Upper lobe of left lung (tissue), 6 donors: Measurements from ENCODE around the gene C17orf114.
"Not testable (repeated sequence)": the region's sequence is repeated elsewhere in the genome, so short reads cannot be mapped to it uniquely, and the experiment has no call there.

Source experiments
- ATAC-seq, 2 donors: fragments of 200-7000 bp; cut with Tn5 transposase; one replicate each; pipeline ENCODE4 v1.9.1; 2022; ENCODE audit warnings: mild to moderate bottlenecking in 2 of 2, moderate library complexity in 2 of 2; ENCODE audit not compliant: low FRiP score in 2 of 2
- DNase-seq, 2 donors: peaks; one replicate each; pipeline ENCODE4 v3.0.0-alpha.2; 2019 to 2020
- H3K27ac ChIP-seq, 4 donors: fragments of 200-600 bp; sonication (generic); one replicate each; pipeline ENCODE4 v1.5.1; 2016 to 2019
- H3K27me3 ChIP-seq, 4 donors: fragments of 200-600 bp; sonication (generic); one replicate each; pipeline ENCODE4 v1.5.1; 2017 to 2019
- H3K36me3 ChIP-seq, 4 donors: fragments of 200-600 bp; sonication (generic); one replicate each; pipeline ENCODE4 v1.5.1; 2016 to 2019
- H3K4me1 ChIP-seq, 4 donors: fragments of 200-600 bp; sonication (generic); one replicate each; pipeline ENCODE4 v1.5.1; 2018 to 2019
- H3K4me3 ChIP-seq, 4 donors: fragments of 200-600 bp; sonication (generic); one replicate each; pipeline ENCODE4 v1.5.1; 2017 to 2019; ENCODE audit warnings: mild to moderate bottlenecking in 2 of 4, moderate library complexity in 1 of 4
- H3K9me3 ChIP-seq, 4 donors: fragments of 200-600 bp; sonication (generic); one replicate each; pipeline ENCODE4 v1.5.1; 2018 to 2019
- CTCF ChIP-seq, 6 experiments: fragments of 450-650 bp in 4 of 6; fragments of 200-600 bp in 2 of 6; sonication (generic) in 2 of 6; IDR thresholded peaks; one replicate each; pipeline ENCODE4 v1.5.1; 2016 to 2019; ENCODE audit warnings: antibody characterized with exemption in 6 of 6
- EP300 ChIP-seq, 4 donors: sonication (generic); formaldehyde crosslinking; IDR thresholded peaks; one replicate each; pipeline ENCODE4 v1.5.1; 2017; ENCODE audit warnings: antibody characterized with exemption in 4 of 4, control low read depth in 2 of 4
- POLR2A ChIP-seq, 4 donors: fragments of 450-650 bp; IDR thresholded peaks; one replicate each; pipeline ENCODE4 v1.5.1; 2016 to 2017; ENCODE audit warnings: antibody characterized with exemption in 4 of 4, mild to moderate bottlenecking in 2 of 4
- POLR2AphosphoS5 ChIP-seq, 2 donors: sonication (generic); formaldehyde crosslinking; IDR thresholded peaks; one replicate each; pipeline ENCODE4 v1.5.1; 2017; ENCODE audit warnings: antibody characterized with exemption in 2 of 2
- WGBS, 2 donors: methylation state at CpG; one replicate each; pipeline ENCODE4 v1.1.5; 2017 to 2018; 5-methylcytosine and 5-hydroxymethylcytosine counted together
- donor health status: DM: no; HTN: no; CAD: no; lungs with moderate emphysema.
- donor health status: DM: no; HTN: yes; CAD: no; lungs with severe emphysema.

The C17orf114 gene

GRCh38 chr17:4836221-4836620 lies 34.1 kb upstream of the C17orf114 start:
- H3K4me3 ChIP-seq: no peak overlapping the region
- no peaks in the 10 kb centered on the region for H3K9me3 ChIP-seq
- peak overlapping the region in 2 of 4 donors; percentile 13 to 97 for H3K27ac ChIP-seq
- ATAC-seq: no peak
- peaks cover 35 to 75% (median 55%) of the 10 kb centered on the region in 4 donors for H3K4me1 ChIP-seq
- peaks cover 0 to 7% (median 0%) of the 10 kb centered on the region in 4 donors for H3K36me3 ChIP-seq
- no peak for DNase-seq
- H3K27me3 ChIP-seq: no peaks in the 10 kb centered on the region
- 66 to 77% methylated on average over 4 of the region's 4 CpGs for WGBS, 2 donors
- TF ChIP-seq CTCF (IDR thresholded peaks at IDR 0.05) (no peak), EP300 (IDR thresholded peaks at IDR 0.05) (no peak), POLR2A (IDR thresholded peaks at IDR 0.05) (no peak), POLR2AphosphoS5 (IDR thresholded peaks at IDR 0.05) (no peak)

- WGBS, 2 donors: 53 to 59% methylated on average over 4 of the region's 4 CpGs
- Histone ChIP-seq H3K27ac (peak overlapping the region; percentile 22 to 97 (median 88)), H3K36me3 (peaks cover 0 to 7% (median 0%) of the 10 kb centered on the region in 4 donors), H3K9me3 (no peaks in the 10 kb centered on the region), H3K4me1 (peaks cover 25 to 61% (median 44%) of the 10 kb centered on the region in 4 donors), H3K27me3 (no peaks in the 10 kb centered on the region), H3K4me3 (peak overlapping the region in 3 of 4 donors; percentile 63 to 93 (median 79))
- DNase-seq (no peak), ATAC-seq (no peak)
- no peak for TF ChIP-seq POLR2AphosphoS5 (IDR thresholded peaks at IDR 0.05)
- TF ChIP-seq POLR2A (IDR thresholded peaks at IDR 0.05): no peak
- no peak for TF ChIP-seq CTCF (IDR thresholded peaks at IDR 0.05)
- TF ChIP-seq EP300 (IDR thresholded peaks at IDR 0.05): no peak
These were observed 32.5 kb upstream of the C17orf114 start for GRCh38 chr17:4834681-4835020.

- ATAC-seq (peak in 1 of 2 donors; percentile 20), DNase-seq (peak in 1 of 2 donors; percentile 47)
- H3K4me3 ChIP-seq: peak overlapping the region; percentile 63 to 93 (median 74)
- peak in 1 of 2 donors; percentile 74 for TF ChIP-seq POLR2AphosphoS5 (IDR thresholded peaks at IDR 0.05)
- TF ChIP-seq EP300 (IDR thresholded peaks at IDR 0.05): no peak
- no peaks in the 10 kb centered on the region for H3K9me3 ChIP-seq
- H3K4me1 ChIP-seq: peaks cover 25 to 57% (median 41%) of the 10 kb centered on the region in 4 donors
- H3K27ac ChIP-seq: peak overlapping the region; percentile 83 to 97 (median 88)
- WGBS, 2 donors: 3 to 5% methylated on average over 15 of the region's 15 CpGs
- peaks cover 0 to 7% (median 0%) of the 10 kb centered on the region in 4 donors for H3K36me3 ChIP-seq
- H3K27me3 ChIP-seq: no peaks in the 10 kb centered on the region
These were observed 32.0 kb upstream of the C17orf114 start for GRCh38 chr17:4833941-4834680.

- ATAC-seq (peak; percentile 95 to 99), DNase-seq (peak; percentile 90 to 98)
- Histone ChIP-seq H3K36me3 (peaks cover 0 to 6% (median 0%) of the 10 kb centered on the region in 4 donors), H3K4me3 (peak within 1 kb of the TSS; percentile 63 to 93 (median 74)), H3K9me3 (no peaks in the 10 kb centered on the region), H3K27ac (peak within 1 kb of the TSS; percentile 83 to 97 (median 88)), H3K4me1 (peaks cover 25 to 52% (median 39%) of the 10 kb centered on the region in 4 donors), H3K27me3 (no peaks in the 10 kb centered on the region)
- 1% methylated on average over 23 to 29 of the region's 91 CpGs for WGBS, 2 donors
- TF ChIP-seq POLR2AphosphoS5 (IDR thresholded peaks at IDR 0.05) (peak; percentile 33 to 88), POLR2A (IDR thresholded peaks at IDR 0.05) (peak in 3 of 4 donors; percentile 46 to 92 (median 81)), EP300 (IDR thresholded peaks at IDR 0.05) (no peak), CTCF (IDR thresholded peaks at IDR 0.05) (peak in 3 of 6 experiments; percentile 6 to 39 (median 8))
These were observed 31.2 kb upstream of the C17orf114 start, which contains the start of gene MINK1 for GRCh38 chr17:4833178-4833940. Gene MINK1, plus strand, starts transcription at chr17:4833340. Its CDS starts 244 bp downstream, at chr17:4833584.

GRCh38 chr17:4832829-4833177 lies 30.7 kb upstream of the C17orf114 start:
- peak in 1 of 2 donors; percentile 57 for ATAC-seq
- DNase-seq, H3K36me3 ChIP-seq, H3K27me3 ChIP-seq, H3K9me3 ChIP-seq: not testable (repeated sequence)
- Histone ChIP-seq H3K4me3 (peak overlapping the region; percentile 63 to 93 (median 74)), H3K27ac (peak overlapping the region; percentile 83 to 97 (median 88)), H3K4me1 (peaks cover 25 to 46% (median 35%) of the 10 kb centered on the region in 4 donors)
- WGBS, 2 donors: 0 to 1% methylated on average over 8 to 12 of the region's 17 CpGs
